ENCODE results near the gene DPRX. TPM values are rescaled to one million over a fixed set of nuclear protein-coding genes. Genes with fewer than 3 reads are reported as not detected.

The DPRX gene
- total RNA-seq, 1 donor = not detected

GRCh38 chr19:53626486-53626885 lies 5.3 kb upstream of the DPRX start:
- no peaks in the 10 kb centered on the region for H3K9me3 ChIP-seq (ENCODE audit: low read depth, low read length)
- no peaks in the 10 kb centered on the region for H3K4me1 ChIP-seq (ENCODE audit: insufficient read depth, low read length)
- no peak overlapping the region for H3K4me3 ChIP-seq (ENCODE audit: low read length)
- H3K27me3 ChIP-seq (ENCODE audit: insufficient read depth, low read length) = no peaks in the 10 kb centered on the region

- Histone ChIP-seq H3K4me3 (ENCODE audit: low read length) (no peak overlapping the region), H3K4me1 (ENCODE audit: insufficient read depth, low read length) (no peaks in the 10 kb centered on the region)
Observed at GRCh38 chr19:53626976-53627375, 4.8 kb upstream of the DPRX start.

GRCh38 chr19:53634768-53635167 lies 3.0 kb downstream of the DPRX start:
- Histone ChIP-seq H3K4me1 (ENCODE audit: insufficient read depth, low read length) (no peaks in the 10 kb centered on the region), H3K9me3 (ENCODE audit: low read depth, low read length) (no peaks in the 10 kb centered on the region), H3K4me3 (ENCODE audit: low read length) (no peak overlapping the region), H3K27me3 (ENCODE audit: insufficient read depth, low read length) (no peaks in the 10 kb centered on the region)

More at GRCh38 chr19:53626976-53627375, 4.8 kb upstream of the DPRX start:
- Histone ChIP-seq H3K27me3 (ENCODE audit: insufficient read depth, low read length) (no peaks in the 10 kb centered on the region), H3K9me3 (ENCODE audit: low read depth, low read length) (no peaks in the 10 kb centered on the region)

GRCh38 chr19:53639471-53639870 lies 7.7 kb downstream of the DPRX start:
- no peaks in the 10 kb centered on the region for H3K9me3 ChIP-seq (ENCODE audit: low read depth, low read length)
- H3K27me3 ChIP-seq (ENCODE audit: insufficient read depth, low read length) = no peaks in the 10 kb centered on the region
- H3K4me3 ChIP-seq (ENCODE audit: low read length) = no peak overlapping the region
- no peaks in the 10 kb centered on the region for H3K4me1 ChIP-seq (ENCODE audit: insufficient read depth, low read length)

- Histone ChIP-seq H3K9me3 (ENCODE audit: low read depth, low read length) (no peaks in the 10 kb centered on the region), H3K4me1 (ENCODE audit: insufficient read depth, low read length) (no peaks in the 10 kb centered on the region), H3K27me3 (ENCODE audit: insufficient read depth, low read length) (no peaks in the 10 kb centered on the region), H3K4me3 (ENCODE audit: low read length) (no peak overlapping the region)
Observed at GRCh38 chr19:53642381-53643099, 10.7 kb downstream of the DPRX start.

GRCh38 chr19:53644061-53644816 lies 12.4 kb downstream of the DPRX start:
- Histone ChIP-seq H3K9me3 (ENCODE audit: low read depth, low read length) (no peaks in the 10 kb centered on the region), H3K4me1 (ENCODE audit: insufficient read depth, low read length) (no peaks in the 10 kb centered on the region), H3K27me3 (ENCODE audit: insufficient read depth, low read length) (no peaks in the 10 kb centered on the region), H3K4me3 (ENCODE audit: low read length) (no peak overlapping the region)

GRCh38 chr19:53646144-53646543 lies 14.3 kb downstream of the DPRX start:
- Histone ChIP-seq H3K27me3 (ENCODE audit: insufficient read depth, low read length) (no peaks in the 10 kb centered on the region), H3K4me1 (ENCODE audit: insufficient read depth, low read length) (no peaks in the 10 kb centered on the region), H3K4me3 (ENCODE audit: low read length) (no peak overlapping the region), H3K9me3 (ENCODE audit: low read depth, low read length) (no peaks in the 10 kb centered on the region)

GRCh38 chr19:53647350-53647749 lies 15.6 kb downstream of the DPRX start:
- Histone ChIP-seq H3K4me3 (ENCODE audit: low read length) (no peak overlapping the region), H3K27me3 (ENCODE audit: insufficient read depth, low read length) (no peaks in the 10 kb centered on the region), H3K4me1 (ENCODE audit: insufficient read depth, low read length) (no peaks in the 10 kb centered on the region), H3K9me3 (ENCODE audit: low read depth, low read length) (no peaks in the 10 kb centered on the region)

- no peaks in the 10 kb centered on the region for H3K27me3 ChIP-seq (ENCODE audit: insufficient read depth, low read length)
- no peak overlapping the region for H3K4me3 ChIP-seq (ENCODE audit: low read length)
- H3K4me1 ChIP-seq (ENCODE audit: insufficient read depth, low read length) = no peaks in the 10 kb centered on the region
- H3K9me3 ChIP-seq (ENCODE audit: low read depth, low read length) = no peaks in the 10 kb centered on the region
Observed at GRCh38 chr19:53647792-53648191, 16.0 kb downstream of the DPRX start.

GRCh38 chr19:53649746-53650593 lies 18.2 kb downstream of the DPRX start:
- Histone ChIP-seq H3K27me3 (ENCODE audit: insufficient read depth, low read length) (no peaks in the 10 kb centered on the region), H3K9me3 (ENCODE audit: low read depth, low read length) (peaks cover 5% of the 10 kb centered on the region), H3K4me1 (ENCODE audit: insufficient read depth, low read length) (no peaks in the 10 kb centered on the region), H3K4me3 (ENCODE audit: low read length) (no peak overlapping the region)

GRCh38 chr19:53652476-53652875 lies 20.7 kb downstream of the DPRX start:
- Histone ChIP-seq H3K27me3 (ENCODE audit: insufficient read depth, low read length) (no peaks in the 10 kb centered on the region), H3K4me3 (ENCODE audit: low read length) (no peak overlapping the region), H3K9me3 (ENCODE audit: low read depth, low read length) (peaks cover 11% of the 10 kb centered on the region), H3K4me1 (ENCODE audit: insufficient read depth, low read length) (no peaks in the 10 kb centered on the region)

- Histone ChIP-seq H3K4me1 (ENCODE audit: insufficient read depth, low read length) (no peaks in the 10 kb centered on the region), H3K27me3 (ENCODE audit: insufficient read depth, low read length) (no peaks in the 10 kb centered on the region), H3K4me3 (ENCODE audit: low read length) (no peak overlapping the region), H3K9me3 (ENCODE audit: low read depth, low read length) (peaks cover 11% of the 10 kb centered on the region)
Observed at GRCh38 chr19:53655042-53655665, 23.4 kb downstream of the DPRX start.

- Histone ChIP-seq H3K9me3 (ENCODE audit: low read depth, low read length) (peaks cover 11% of the 10 kb centered on the region), H3K27me3 (ENCODE audit: insufficient read depth, low read length) (no peaks in the 10 kb centered on the region), H3K4me3 (ENCODE audit: low read length) (no peak overlapping the region), H3K4me1 (ENCODE audit: insufficient read depth, low read length) (no peaks in the 10 kb centered on the region)
Observed at GRCh38 chr19:53657330-53657729, 25.5 kb downstream of the DPRX start.

GRCh38 chr19:53657778-53658177 lies 26.0 kb downstream of the DPRX start:
- Histone ChIP-seq H3K9me3 (ENCODE audit: low read depth, low read length) (peaks cover 11% of the 10 kb centered on the region), H3K4me3 (ENCODE audit: low read length) (no peak overlapping the region), H3K4me1 (ENCODE audit: insufficient read depth, low read length) (no peaks in the 10 kb centered on the region), H3K27me3 (ENCODE audit: insufficient read depth, low read length) (no peaks in the 10 kb centered on the region)

- Histone ChIP-seq H3K4me1 (ENCODE audit: insufficient read depth, low read length) (no peaks in the 10 kb centered on the region), H3K4me3 (ENCODE audit: low read length) (no peak overlapping the region), H3K27me3 (ENCODE audit: insufficient read depth, low read length) (no peaks in the 10 kb centered on the region), H3K9me3 (ENCODE audit: low read depth, low read length) (peaks cover 11% of the 10 kb centered on the region)
Observed at GRCh38 chr19:53659292-53659691, 27.5 kb downstream of the DPRX start.

All from mononuclear cell (primary cell).